Activated effector memory CD4-positive, alpha-beta T cell treated with anti-CD3 and anti-CD28 coated beads, Interleukin-2, amount 50 U/mL, for 16 hours (primary cell): ENCODE measurements around the gene RNF5.
"Not testable (repeated sequence)": the region's sequence is repeated elsewhere in the genome, so short reads cannot be mapped to it uniquely, and the experiment has no call there.

Experiments used
- DNase-seq: peaks from one replicate; pipeline ENCODE4 v3.0.0-alpha.2; 2020

Gene RNF5

DNA sequence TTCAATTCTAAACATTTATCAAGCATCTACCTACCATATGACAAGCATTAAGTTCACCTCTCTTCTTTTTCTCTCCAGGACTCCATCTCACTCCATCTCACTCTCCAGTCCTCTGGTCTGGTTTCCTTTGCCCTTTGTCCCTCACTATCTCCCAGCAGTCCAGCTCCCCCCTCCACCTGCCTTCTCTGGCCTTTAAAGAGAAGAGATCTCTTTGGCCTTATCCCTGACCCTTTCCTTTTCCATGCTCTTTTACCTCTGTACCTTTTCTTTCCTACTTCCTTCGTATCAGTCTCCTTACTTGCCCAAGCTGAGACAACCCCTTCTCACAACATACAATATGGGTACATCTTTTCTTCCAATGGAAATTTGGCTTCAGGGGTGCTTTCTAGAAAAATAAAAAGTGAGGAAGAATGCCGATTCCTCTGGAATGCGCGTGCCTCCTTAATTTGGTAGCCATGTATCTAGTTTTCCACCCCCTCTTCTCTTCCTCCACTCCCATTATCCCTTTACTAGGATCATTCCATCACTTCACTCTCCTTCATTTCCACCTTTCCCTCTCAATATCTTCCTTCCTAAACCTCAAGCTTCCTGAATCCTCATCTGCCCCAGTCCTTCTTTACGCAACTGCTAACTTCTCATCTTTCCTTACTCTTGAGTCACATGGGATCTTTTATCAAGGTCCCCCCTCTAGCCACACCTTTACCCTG lies 1.6 kb upstream of the RNF5 start:
- no peak for DNase-seq

DNA sequence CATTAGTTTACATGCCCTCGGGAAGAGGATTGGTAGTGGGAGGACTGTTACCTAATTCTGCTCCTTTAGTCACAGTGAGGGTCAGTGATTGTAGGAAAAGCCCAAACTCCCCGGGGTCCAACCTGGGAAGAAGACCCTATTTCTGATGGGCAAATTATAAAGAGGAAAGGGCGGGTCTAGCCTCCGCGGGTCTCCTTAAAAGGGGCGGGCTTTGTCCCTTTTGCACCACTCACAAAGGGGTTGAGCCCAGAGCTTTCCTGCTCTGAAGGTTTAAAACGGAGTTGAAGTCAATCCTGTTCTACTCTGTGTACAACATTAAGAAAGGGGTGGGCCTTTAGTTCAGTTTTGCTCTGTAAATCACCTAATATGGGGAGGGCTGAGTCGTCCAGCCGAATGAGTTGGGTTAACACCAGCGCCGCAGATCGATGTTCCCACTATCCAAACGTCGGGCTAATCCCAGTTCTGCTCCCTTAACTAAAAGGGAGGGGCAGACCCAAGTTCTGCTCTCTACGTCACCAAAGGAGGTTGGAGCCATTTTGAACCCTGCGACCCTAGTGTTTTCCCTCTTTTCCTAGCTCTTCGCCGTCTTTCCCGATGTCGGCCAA lies 920 bp upstream of the RNF5 start:
- no peak for DNase-seq

DNA sequence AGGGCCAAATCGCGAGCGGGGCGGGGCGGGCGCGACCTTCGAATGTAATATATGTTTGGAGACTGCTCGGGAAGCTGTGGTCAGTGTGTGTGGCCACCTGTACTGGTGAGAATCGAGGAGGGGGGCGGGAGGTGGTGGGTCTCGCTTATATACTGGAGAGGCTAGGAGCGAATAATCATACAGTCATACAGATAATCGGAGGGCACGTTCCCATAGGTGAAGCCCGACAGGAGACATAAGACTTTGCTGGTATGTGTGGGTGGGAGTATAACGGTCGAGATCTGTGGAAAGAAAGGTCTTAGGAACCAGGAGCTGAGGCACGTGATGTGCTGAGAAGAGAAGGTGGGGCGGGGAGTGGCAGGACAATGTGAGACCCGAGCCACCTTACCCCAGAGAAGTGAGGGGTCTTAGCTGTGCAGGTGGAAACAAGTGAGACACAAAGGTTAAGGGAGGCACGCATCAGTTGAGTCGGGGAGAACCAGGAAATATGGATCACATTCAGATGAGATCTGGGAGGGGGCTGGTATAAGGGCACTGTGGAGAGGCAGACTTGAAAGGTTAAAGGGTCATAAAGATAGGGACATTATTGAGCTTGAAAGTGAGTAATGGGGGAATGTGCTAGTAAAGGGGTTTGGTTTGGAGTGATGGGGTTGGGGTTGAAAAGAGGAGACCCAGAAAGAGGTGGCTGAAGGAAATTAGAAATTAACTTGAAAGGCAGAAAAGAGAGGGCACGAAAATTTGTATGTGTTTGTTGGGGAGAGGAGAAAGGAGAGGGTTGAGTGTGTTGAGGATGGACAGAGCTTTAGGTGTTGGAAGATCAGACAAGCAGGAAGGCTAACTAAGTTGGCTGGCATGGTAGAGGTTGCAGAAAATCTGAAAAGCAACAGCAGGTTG lies 589 bp downstream of the RNF5 start:
- no peak for DNase-seq

DNA sequence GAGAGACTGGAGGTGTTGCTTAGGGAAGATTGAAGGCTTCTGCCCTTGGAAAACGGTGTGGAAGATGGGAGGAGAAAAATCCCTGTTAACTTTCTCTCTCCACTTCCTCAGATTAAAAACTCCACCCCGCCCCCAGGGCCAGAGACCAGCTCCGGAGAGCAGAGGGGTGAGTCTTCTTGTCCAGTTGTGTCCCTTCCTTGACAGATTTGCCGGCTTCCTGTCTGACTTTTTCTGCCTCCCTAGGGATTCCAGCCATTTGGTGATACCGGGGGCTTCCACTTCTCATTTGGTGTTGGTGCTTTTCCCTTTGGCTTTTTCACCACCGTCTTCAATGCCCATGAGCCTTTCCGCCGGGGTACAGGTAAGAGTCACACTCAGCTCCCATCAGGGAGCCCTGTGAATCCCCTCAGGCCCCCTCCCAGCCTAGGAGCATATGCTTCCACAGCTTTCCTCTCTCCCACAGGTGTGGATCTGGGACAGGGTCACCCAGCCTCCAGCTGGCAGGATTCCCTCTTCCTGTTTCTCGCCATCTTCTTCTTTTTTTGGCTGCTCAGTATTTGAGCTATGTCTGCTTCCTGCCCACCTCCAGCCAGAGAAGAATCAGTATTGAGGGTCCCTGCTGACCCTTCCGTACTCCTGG lies 1.7 kb downstream of the RNF5 start:
- DNase-seq = no peak

DNA sequence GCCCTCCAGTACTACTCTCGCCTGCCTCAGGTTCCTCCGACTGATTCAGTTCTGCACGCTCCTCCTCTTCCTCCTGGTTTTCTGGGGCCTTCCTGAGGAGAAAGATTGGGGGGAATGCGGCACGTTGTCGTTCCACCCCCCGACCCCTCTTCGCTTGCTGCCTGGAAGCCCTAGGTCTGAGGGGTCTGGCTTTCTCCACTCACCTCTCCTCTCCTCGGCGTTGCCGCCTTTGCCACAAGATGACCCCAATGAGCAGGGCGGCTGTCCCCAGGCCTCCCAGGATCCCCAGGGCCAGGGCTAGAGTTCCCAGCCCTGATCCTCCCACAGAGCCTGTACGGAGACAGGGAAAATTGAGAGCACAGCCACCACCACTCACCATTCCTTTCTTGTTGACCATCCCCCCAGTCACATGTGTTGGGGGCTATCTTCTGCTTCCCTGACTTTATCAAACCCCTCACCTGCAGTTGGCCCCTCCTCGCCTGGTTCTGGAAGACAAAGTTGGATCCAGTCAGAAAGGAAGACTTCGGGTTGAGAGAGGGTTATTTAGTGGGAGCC lies 3.0 kb downstream of the RNF5 start:
- DNase-seq = no peak

DNA sequence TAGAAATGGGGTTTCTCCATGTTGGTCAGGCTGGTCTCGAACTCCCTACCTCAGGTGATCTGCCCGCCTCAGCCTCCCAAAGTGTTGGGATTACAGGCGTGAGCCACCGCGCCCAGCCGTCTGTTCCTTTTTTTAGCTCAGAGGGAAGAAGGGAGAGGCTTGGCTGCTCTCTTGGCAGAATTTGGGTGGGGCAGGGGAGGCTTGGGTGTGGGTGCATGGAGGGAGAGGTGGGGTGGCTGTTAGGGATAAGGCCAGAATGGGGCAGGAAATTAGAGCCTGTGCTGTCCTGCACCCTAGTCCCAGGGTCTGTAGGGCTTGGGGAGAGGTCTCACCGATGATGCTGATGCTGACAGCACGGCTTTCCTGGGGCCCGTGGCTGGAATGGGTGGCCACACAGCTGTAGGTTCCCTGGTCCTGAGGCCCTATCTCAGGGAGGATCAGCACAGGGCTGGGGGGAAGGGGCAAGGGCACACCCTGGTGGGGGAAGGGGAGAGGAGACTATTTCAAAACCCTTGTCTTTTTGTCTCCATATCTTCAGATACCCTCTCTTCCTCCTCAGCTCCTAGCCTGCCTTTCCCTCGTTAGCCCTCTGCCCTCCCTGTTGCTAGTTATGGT lies 3.8 kb downstream of the RNF5 start:
- DNase-seq = no peak

DNA sequence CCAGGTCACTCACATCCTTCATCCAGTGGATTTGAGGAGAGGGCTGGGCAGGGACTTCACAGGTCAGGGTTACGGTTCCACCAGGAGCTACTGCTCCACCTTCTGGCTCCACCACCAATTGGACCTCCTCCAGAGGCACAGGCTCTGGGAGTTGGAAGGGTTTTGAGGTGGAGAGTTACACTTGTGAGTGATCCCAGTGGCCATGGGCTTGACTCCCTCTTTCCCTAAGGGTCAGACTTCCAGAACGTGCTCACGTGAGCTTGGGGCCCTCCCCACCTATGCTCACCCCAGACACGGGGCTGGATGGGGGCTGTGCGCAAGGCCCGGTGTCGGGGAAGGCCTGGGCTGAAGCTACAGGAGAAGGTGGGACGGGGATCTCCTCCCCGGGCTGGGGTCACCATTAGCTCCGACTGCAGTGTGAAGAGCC lies 4.4 kb downstream of the RNF5 start:
- no peak for DNase-seq

DNA sequence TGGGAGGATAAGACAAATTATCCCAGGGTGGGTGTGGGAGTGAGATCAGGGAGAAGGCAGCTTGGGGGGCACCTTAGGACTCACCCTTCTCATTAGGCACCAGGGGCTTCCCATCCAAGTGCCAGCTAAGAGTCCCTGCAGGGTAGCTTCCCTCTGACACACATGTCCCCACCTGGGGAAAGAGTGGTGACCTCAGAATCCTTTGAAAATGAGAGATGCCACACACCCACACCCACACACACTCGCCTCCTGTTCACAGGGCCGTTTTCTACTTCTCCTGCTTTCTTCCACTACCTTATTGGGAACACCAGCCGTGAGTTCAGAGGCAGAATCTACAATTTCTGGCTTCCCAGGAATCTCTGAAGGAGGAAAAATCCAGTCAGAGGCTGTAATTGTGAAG lies 4.8 kb downstream of the RNF5 start:
- DNase-seq = no peak

DNA sequence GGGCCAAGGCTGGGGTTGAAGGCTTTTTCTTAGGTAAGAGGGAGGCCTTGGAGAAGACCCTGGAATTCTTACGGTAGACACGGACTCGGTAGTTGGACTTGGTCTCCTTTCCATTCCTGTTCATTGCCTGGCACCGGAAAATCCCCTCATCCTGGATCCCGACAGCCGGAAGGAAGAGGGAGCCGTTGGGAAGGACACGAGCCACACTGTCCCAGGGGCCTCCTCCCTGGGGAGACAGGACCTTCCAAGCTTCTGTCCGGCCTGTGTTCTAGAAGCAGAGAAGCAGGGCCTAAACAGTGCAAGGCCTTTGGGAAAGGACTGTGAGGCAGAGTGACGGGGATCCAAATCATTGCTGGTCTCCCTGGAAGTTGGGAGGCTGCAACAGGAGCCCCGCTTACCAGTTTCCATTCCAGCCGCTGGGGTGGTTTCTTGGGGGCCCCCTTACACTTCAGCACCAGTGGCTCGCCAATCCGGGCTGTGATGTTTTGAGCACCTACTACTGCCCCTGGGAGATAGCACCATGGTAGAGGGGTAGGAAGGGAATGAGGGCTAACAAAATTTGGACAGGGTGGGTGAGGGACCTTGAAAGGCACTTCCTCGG lies 5.4 kb downstream of the RNF5 start:
- DNase-seq = no peak

DNA sequence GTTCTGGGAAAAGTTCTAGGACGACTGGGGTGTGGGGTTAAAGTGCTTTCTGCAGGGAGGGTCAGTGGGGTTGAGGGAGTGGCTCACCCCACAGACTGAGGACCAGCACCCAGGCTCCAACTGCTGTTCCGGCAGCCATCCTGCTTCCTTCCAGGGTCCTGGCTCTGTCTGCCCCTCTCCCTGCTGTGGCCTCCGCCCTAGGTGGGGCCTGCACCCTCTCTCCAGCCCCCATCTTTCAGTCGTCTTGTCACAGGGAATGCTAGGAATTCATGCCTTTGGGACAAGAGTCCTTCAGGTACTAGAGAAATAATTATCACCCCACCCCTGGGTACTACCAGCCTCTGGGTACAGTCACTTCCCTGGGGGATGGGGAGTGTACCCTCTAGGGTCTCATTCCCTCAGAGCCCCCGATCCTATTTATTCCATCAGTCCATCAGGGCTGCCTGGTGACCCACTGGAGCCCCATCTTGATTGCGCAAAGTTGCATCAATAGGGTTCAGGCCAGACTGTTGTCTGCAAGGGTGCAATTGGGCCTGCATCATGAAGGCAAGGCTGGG lies 6.0 kb downstream of the RNF5 start, which contains the start of gene AGER:
Gene AGER (minus strand): TSS at position 170 of the 557 bp plus-strand sequence. CDS start 31 bp downstream, at position 139.
- no peak for DNase-seq

DNA sequence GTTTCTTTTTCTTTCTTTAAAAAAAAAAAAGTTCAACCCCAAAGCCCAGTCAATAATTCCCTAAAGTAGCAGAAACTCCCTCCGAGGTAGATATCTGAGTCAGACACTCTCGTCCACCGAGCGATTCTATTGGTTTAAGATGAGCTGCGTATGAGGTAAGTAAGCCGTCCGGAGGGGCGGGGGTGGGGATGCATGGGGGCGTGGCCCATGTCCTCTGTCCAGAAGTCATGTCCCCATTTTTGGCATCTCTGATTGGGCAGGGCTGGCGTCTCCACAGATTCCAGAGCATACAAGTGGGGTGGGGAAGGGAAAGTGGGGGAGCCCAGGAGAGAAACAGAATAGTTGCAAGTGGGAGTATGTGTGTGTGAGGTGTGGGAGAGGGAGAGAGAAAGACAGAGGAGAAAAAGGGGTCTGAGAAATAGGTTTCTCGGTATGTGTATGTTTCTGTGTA lies 7.5 kb downstream of the RNF5 start:
- DNase-seq = peak; percentile 88

DNA sequence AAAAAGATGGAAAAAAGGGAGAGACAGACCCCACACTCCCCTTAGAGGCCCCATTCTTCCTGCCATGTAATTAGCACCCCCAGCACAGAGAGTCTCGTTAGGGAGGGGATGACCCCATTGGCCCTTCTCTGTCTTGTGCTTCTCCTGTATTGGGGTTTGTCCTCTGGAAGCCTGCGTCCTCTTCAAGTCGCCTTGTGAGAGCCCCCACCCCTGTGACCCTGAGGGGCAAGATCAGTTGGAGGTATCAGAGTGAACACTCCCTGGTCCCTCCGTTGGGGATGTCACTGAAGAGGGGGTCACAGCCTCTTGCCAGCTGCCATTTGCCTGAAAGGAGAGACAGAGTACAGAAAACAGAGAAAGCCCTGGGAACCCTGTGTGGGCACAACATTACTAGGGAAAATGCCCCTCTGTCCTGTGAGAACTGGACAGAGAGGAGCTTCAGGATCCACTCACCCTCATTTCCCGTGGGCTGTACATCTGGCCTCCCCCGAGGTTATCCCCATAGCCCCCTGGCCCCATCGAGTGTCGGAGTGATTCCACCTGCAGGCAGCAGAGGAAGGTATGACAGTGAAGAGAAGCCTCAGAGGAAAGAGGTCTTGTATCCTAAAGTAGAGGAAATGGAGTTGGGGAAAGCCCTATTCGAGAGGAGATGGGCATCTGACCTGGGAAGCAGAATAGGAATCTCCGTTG lies 8.1 kb downstream of the RNF5 start:
- DNase-seq = not testable (repeated sequence)

DNA sequence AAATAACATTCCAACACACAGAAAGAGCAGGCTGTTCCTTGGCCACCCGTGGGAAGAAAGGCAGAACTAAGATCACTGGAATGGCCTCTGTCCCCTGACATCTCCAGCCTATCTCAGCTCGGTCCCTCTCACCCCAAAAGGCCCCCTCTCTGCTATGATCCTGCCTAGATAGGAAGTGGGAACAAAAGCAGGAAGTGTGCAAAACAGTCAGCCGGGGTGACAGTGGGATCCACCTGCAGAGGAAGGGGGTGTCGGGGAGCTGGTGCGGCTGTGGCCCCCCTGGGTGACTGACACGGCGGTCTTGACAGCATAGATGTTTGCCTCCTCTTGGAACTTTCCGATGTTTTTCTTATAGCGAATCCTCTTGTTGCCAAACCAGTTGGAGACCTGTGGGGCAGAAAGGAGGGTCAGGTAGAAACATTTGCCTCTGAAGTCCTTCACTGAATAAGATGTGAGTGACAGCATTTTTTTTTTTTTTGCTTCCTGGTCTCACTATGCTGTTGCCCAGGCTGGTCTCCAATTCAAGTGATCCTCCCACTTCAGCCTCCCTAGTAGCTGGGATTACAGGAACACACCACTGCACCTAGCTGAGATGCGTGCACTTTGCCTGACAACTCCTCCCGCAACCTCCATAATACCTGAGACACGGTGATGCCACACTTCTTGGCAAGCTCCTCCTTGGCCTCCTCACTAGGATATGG lies 9.0 kb downstream of the RNF5 start:
- DNase-seq = no peak

DNA sequence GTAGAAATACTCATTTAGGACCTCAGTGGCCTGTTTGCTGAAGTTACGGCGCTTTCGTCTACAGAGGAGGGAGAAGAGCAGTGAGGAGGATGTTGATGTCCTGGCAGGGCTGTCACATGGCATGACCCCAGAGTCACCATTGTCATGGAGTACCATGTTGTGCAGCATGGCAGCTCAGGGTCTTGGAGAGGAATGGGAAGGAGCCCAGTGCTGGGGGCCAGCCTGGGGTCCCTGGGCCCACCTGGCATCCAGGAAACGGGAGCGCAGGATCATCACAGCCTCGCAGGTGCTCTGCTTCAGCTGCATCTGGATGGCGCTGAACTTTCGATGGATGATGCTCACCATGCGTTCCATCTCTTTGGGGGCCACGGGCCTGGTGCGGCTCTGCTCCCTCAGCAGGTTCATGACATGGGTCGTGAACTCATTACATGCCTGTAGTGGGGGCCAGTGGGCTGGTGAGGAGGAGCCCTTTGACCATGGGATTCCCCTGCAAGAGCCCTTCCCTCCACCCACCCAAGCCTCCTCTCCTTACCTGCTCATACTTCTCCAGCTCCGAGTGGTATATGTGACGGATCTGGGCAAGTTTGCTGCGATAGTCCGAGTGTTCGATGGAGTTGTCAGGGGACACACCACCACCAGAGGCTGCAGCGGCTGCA lies 9.6 kb downstream of the RNF5 start:
- DNase-seq = not testable (repeated sequence)

DNA sequence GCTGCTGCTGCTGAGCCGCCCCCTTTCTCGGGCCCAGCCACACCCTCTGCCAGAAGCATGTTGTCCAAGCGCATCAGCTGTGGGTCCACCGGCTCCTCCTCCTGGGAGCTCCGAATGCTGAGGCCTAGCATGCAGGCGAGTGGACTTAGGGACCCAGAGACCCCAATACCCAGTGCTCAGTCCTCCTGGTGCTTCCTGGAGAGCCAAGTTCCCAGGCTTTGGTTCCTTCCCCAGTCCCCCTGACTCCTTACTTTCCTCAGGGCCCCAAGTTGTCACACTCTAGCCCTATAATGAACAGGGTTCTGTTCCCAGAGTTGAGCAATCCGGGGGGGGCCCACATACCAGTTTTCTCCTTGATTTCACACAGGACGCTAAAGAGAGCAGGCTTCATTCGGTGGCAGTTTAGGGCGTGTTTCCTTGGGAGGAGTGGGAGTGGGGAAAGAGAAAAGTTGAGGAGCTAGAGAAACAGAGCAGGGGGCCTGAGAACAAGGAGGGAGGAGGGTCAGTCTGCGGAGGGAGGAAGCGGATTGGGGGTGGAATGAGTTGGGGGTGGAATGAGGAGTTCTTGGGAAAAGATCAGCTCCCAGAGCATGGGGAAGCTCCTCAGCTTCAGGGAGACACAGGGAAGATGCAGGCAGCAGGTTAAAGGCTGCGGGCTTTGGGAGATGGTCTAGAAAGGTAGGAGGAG lies 10.3 kb downstream of the RNF5 start:
- no peak for DNase-seq

DNA sequence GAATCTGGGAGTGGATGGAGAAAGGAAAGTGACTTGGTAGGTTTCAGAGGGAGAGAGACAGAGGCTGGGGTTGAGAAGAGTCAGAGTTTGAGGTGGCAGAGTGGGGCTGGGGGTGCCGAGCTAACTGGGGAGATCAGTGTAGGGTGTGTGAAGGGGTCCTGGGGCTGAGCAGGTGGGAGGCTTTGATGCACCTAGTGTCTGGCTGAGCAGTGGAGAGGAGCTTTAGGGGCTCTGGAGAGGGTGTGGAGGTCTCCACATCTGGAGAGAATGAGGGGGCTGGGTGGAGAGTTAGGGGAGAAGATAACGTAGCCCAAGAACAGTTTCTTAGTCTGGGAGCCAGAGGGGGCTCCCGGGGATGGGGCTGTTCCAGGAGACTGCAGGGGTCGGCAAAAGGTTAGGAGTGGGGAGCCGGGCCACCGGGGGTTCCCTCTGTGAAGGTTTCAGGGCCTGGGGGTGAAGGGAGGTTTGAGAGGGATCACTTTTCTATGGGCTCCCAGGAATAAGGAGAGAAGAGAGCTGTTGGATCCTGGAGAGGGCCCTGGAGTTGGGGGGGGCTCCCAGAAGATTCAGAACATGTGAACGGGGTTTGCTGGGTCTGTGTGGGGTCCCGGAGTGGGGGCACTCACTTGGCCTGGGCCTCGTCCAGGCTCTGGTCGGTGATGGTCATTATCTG lies 11.0 kb downstream of the RNF5 start:
- no peak for DNase-seq

DNA sequence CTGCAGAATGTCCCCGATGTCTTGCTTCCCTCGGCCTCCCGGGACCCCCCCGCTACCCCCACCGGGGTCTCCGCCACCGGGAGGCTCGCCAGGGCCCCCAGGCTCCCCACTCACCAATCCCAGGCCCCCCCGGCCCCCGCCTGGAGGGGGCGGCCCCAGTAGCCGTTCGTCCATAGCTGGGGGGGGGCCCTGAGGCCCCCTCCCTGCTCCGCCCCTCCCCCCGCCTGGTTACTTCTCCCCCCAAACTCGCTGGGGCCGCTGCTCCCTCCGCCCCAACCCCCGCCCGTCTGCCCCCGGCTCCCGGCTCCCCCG lies 11.5 kb downstream of the RNF5 start:
- no peak for DNase-seq

DNA sequence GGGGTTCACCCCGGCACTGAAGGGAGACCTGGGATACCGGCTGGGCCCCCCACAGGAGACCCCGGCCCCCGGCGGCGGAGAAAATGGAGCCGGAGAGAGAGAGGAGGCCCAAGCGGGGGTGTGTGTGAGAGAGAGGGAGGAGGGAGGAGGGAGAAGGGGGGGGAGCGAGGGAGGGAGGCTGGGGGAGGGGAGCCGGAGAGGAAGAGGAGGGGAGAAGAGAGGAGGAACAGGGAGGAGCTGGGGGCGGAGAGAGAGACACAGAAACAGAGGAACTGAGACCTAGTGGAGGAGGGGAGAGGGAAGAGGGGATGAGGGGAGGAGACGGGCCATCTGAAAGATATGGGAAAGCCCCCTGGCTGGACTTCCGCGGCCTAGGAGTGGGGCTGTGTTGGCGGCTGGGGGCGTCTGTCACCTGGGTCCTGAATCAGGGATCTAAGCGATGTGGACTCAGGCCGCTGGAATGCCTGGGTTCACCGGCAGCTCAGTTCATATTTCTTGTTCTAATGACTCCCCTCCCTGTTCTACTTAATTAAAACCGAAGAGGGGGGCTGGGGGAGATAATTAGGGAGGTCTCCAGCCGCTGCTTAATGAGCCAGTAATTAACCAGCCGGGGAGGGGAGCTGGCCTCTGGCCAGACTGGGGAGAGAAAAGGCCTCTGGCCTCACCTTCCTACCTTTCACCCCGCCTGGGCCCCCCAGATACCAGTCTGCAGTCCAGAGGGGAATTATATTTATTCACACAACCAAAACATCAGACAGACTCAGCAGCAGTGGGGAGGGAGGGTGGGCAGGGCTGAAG lies 12.0 kb downstream of the RNF5 start, which contains the start of gene PBX2:
Gene PBX2 (minus strand): TSS at position 149 of the 798 bp plus-strand sequence. CDS start 287 bp downstream, outside the sequence.
- peak; percentile 92 for DNase-seq
